ENCODE data around the gene TUBB1. TPM values are rescaled to one million over a fixed set of nuclear protein-coding genes. Genes with fewer than 3 reads are reported as not detected.

The TUBB1 gene
- total RNA-seq, 2 experiments from 2014 or later: not detected

DNA sequence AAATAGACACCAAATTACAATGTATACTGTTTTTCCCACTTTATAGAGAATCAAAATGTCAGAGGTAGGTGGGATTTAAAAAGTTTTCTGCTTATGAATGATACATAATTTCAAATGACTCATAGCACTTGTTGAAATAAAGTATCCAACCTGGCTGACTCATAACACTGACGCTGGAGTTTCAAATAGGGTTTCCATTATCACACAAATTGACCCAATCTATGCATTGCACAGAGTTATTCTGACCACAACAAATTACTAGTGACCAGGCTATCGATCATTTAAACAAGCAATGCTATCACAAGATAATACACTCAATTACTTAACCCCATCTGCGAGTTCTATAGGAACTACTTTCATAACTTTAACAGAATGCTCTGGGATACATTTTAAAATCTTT is 55.2 kb downstream of the TUBB1 start:
- TF ChIP-seq CTCF (IDR thresholded peaks at IDR 0.05): no peak
- Mint-ChIP-seq H3K9me3 (no peaks in the 10 kb centered on the region), H3K4me3 (no peak overlapping the region), H3K36me3 (ENCODE audit: low read depth) (no peaks in the 10 kb centered on the region), H3K27ac (no peak overlapping the region), H3K27me3 (peaks cover 12% of the 10 kb centered on the region), H3K4me1 (ENCODE audit: low read depth) (peaks cover 61% of the 10 kb centered on the region)
- intact Hi-C loops (cut with micrococcal nuclease): no loop called here
- POLR2A ChIA-PET: interaction anchor here (0.6 kb wide), 1 partner anchor 13 kb away, joined by 3 read pairs; no protein-coding TSS in a partner anchor
- CTCF ChIA-PET: interaction anchor here (1.4 to 3.0 kb wide), 4 partner anchors 8 to 328 kb away, joined by 4 to 17 read pairs (median 6); no protein-coding TSS in a partner anchor
- ATAC-seq (peak; percentile 65), DNase-seq (peak; percentile 57)

GRCh38 chr20:59075934-59076508 is 56.8 kb downstream of the TUBB1 start:
- Mint-ChIP-seq H3K27ac (peak overlapping the region; percentile 76), H3K9me3 (no peaks in the 10 kb centered on the region), H3K27me3 (peaks cover 11% of the 10 kb centered on the region), H3K4me3 (no peak overlapping the region), H3K4me1 (ENCODE audit: low read depth) (peaks cover 61% of the 10 kb centered on the region), H3K36me3 (ENCODE audit: low read depth) (no peaks in the 10 kb centered on the region)
- ChIA-PET CTCF (interaction anchor here (1.2 to 3.0 kb wide), 4 partner anchors 12 to 379 kb away, joined by 3 to 17 read pairs (median 9); no protein-coding TSS in a partner anchor), POLR2A (interaction anchor here (0.9 to 1.9 kb wide), 3 partner anchors 44 to 98 kb away, joined by 3 to 4 read pairs (median 3); partner anchors contain the start of gene ATP5F1E)
- intact Hi-C loops (cut with micrococcal nuclease): no loop called here
- DNase-seq (peak; percentile 66), ATAC-seq (peak; percentile 76)
- TF ChIP-seq CTCF (IDR thresholded peaks at IDR 0.05): no peak

Other genes starting within 250 kb of the TUBB1 start
- 1 to 10 TPM; 1.7 to 2.0 TPM for gene GNAS-AS1, start 168.5 kb upstream of the TUBB1 start, total RNA-seq
- 100 to 1,000 TPM; 703 to 723 TPM for gene GNAS, start 166.7 kb upstream of the TUBB1 start, total RNA-seq
- 100 to 1,000 TPM; 106 to 120 TPM for gene NELFCD, start 38.2 kb upstream of the TUBB1 start, total RNA-seq
- gene CTSZ, start 12.2 kb upstream of the TUBB1 start, total RNA-seq: 10 to 100 TPM; 17.9 to 18.4 TPM
- gene ATP5F1E, start 12.9 kb downstream of the TUBB1 start, total RNA-seq: 10 to 100 TPM; 67.4 to 68.8 TPM
- 100 to 1,000 TPM; 140 to 145 TPM for gene PRELID3B, start 23.4 kb downstream of the TUBB1 start, total RNA-seq
- 10 to 100 TPM; 10.9 to 11.9 TPM for gene ZNF831, start 144.4 kb downstream of the TUBB1 start, total RNA-seq